Skeletal muscle satellite cell (primary cell): ENCODE data around the gene ACCS.

ENCODE experiments used
- H3K27me3 ChIP-seq: 2 replicates; pipeline ENCODE4 v1.7.0; 2013; ENCODE audit warnings: low read length; ENCODE audit not compliant: control insufficient read depth, insufficient read depth
- H3K36me3 ChIP-seq: 2 replicates; pipeline ENCODE4 v1.7.0; 2013; ENCODE audit warnings: mild to moderate bottlenecking, control low read depth, low read length; ENCODE audit not compliant: insufficient read depth
- H3K4me1 ChIP-seq: 2 replicates; pipeline ENCODE4 v1.7.0; 2013; ENCODE audit warnings: low read length; ENCODE audit not compliant: control insufficient read depth, insufficient read depth
- H3K4me2 ChIP-seq: 2 replicates; pipeline ENCODE4 v1.7.0; 2013; ENCODE audit warnings: mild to moderate bottlenecking, low read length
- H3K4me3 ChIP-seq: 2 replicates; pipeline ENCODE4 v1.7.0; 2013; ENCODE audit warnings: low read length
- H3K9ac ChIP-seq: 2 replicates; pipeline ENCODE4 v1.7.0; 2013; ENCODE audit warnings: mild to moderate bottlenecking, low read depth, low read length, moderate library complexity
- H3K9me3 ChIP-seq: replicated peaks from 2 replicates; pipeline ENCODE4 v1.7.0; 2013; ENCODE audit warnings: mild to moderate bottlenecking, control low read depth, low read length

Gene ACCS

DNA sequence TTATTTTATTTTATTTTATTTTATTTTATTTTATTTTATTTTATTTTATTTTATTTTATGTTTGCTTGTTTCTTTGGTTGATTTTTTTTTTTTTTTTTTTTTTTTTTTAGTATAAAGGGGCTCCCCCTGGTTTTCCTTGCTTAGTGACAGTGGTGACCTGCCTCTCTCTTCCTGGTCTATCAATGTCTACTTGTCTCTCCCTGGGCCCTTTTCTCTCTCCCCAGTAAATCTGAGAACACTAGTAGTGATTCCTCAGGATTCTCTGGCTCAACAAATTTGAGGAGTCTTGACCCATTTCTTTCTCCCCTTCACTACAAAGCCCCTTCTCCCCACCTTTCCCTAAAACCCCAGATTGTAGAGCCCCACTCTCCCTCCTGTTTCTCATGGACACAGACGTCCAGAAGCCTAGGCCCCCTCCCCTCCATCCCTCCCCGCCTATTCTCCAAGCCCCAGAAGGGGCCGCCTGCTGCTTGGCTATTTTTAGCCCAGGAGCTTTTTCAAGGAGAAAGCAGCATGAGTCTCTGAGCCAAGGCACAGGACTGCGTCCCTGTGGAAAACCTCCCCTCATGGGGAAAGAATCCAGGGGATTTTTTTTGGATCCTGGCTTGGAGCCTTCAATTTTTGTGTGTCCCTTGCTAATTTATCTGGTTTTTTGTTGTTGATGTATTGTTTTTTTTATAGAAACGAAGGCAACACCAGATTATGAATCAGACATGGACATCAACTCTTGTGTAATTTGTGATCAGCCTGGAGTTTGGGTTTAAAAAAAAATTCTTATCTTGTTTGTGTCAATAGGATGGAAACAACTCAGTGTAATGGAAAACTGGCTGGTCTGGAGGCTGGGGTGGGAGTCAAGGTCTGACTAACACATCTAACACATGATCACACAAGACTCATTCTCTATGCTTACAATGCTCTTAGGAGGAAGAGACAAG lies 35.8 kb upstream of the ACCS start:
- Histone ChIP-seq H3K4me3 (no peak overlapping the region), H3K27me3 (peaks cover 56% of the 10 kb centered on the region), H3K9me3 (peaks cover 5% of the 10 kb centered on the region), H3K9ac (no peak overlapping the region), H3K4me1 (peaks cover 22% of the 10 kb centered on the region), H3K36me3 (no peaks in the 10 kb centered on the region), H3K4me2 (no peak overlapping the region)

DNA sequence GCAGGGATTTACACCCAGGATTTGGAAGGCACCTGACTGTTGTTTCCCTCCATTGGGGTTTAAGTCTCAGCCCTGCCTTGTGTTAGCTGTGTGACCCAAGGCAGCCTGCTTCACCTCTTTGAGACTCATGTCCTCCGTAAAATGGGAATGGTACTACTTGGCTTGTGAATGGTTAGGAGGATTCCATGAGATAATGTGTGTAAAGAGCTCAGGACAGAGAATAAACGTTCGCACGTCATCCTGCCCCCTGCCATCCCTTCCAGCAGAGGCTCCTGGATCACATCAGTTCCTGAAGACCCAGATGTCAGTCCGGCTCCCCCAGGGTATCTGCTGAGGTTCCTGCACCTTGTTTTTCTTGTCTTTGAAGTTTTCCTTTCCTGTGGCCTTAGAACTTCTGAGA lies 35.1 kb upstream of the ACCS start:
- peaks cover 53% of the 10 kb centered on the region for H3K27me3 ChIP-seq

GRCh38 chr11:44031549-44031948 lies 34.5 kb upstream of the ACCS start:
- Histone ChIP-seq H3K4me3 (no peak overlapping the region), H3K36me3 (no peaks in the 10 kb centered on the region), H3K4me1 (peaks cover 22% of the 10 kb centered on the region), H3K27me3 (peaks cover 50% of the 10 kb centered on the region), H3K9me3 (no peaks in the 10 kb centered on the region), H3K9ac (no peak overlapping the region), H3K4me2 (no peak overlapping the region)

More for the DNA sequence above, 35.1 kb upstream of the ACCS start:
- Histone ChIP-seq H3K9me3 (no peaks in the 10 kb centered on the region), H3K4me1 (peaks cover 22% of the 10 kb centered on the region), H3K4me2 (no peak overlapping the region), H3K36me3 (no peaks in the 10 kb centered on the region), H3K9ac (no peak overlapping the region), H3K4me3 (no peak overlapping the region)

- Histone ChIP-seq H3K4me1 (peaks cover 22% of the 10 kb centered on the region), H3K9ac (no peak overlapping the region)
These were observed 33.6 kb upstream of the ACCS start for GRCh38 chr11:44032299-44033085.

DNA sequence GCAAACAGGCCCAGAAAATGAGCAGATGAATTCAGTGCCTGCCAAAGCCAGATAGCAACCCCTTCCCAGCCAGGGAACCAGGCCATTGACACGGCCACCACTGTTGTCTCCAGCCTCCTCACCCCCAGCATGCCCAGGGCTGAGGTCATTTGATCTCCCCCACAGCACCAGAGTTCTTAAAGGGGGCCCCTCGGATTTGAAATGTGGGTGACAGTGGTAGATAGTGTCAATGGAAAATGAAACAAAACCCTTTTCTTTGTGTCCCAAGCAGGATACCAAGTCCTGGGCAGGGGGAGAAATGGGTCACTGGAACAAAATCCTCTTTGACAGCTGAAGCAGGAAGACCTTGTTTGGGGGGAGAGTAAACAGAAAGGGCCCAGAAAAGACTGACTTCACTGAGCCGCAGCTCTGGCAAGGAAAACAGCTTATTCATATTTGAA lies 32.6 kb upstream of the ACCS start:
- Histone ChIP-seq H3K27me3 (peaks cover 49% of the 10 kb centered on the region), H3K9ac (no peak overlapping the region), H3K4me2 (no peak overlapping the region), H3K4me3 (no peak overlapping the region), H3K9me3 (no peaks in the 10 kb centered on the region), H3K4me1 (peaks cover 22% of the 10 kb centered on the region), H3K36me3 (no peaks in the 10 kb centered on the region)

More at GRCh38 chr11:44032299-44033085, 33.6 kb upstream of the ACCS start:
- Histone ChIP-seq H3K4me3 (no peak overlapping the region), H3K27me3 (peaks cover 48% of the 10 kb centered on the region), H3K36me3 (no peaks in the 10 kb centered on the region), H3K9me3 (no peaks in the 10 kb centered on the region), H3K4me2 (peak overlapping the region; percentile 1)

DNA sequence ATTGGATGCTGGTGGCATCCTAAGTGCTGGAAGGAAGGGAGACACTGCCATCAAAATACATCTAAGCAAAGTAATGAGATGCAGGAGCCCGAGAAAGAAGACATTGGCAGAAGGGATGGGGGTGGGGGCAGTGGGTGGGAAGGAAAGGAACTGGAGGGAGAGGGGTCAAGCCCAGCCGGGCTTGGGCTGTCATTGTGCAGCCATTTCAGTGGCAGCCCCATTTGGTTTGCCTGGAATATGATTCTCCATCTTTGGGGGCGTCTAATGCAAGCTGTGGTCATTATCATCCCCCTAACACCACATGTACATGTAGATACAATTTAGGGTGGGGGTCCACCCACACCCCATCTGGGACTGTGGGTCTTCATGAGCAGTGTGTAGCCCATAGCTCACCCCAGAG lies 32.2 kb upstream of the ACCS start:
- H3K9ac ChIP-seq: no peak overlapping the region
- H3K4me1 ChIP-seq: peaks cover 22% of the 10 kb centered on the region
- H3K9me3 ChIP-seq: no peaks in the 10 kb centered on the region
- no peak overlapping the region for H3K4me2 ChIP-seq
- H3K27me3 ChIP-seq: peaks cover 47% of the 10 kb centered on the region
- no peaks in the 10 kb centered on the region for H3K36me3 ChIP-seq
- H3K4me3 ChIP-seq: no peak overlapping the region

DNA sequence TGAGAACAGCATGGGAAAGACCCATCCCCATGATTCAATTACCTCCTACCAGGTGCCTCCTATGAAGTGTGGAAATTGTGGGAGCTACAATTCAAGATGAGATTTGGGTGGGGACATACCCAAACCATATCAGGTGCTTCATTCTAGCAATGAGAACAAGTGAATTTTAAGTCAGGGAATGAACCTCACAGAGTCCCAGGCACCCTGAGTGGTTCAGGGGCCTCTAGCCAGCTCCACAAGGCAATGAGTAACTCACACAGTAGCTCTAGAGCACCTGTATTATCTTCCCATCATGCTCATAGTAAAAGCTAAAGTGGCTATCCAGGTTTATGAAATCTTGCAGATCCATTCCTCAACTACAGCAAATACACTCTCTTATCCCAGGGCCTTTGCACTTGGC lies 31.4 kb upstream of the ACCS start:
- H3K4me1 ChIP-seq: peaks cover 22% of the 10 kb centered on the region
- no peak overlapping the region for H3K4me2 ChIP-seq
- H3K9ac ChIP-seq: no peak overlapping the region
- no peaks in the 10 kb centered on the region for H3K9me3 ChIP-seq
- no peak overlapping the region for H3K4me3 ChIP-seq
- no peaks in the 10 kb centered on the region for H3K36me3 ChIP-seq
- H3K27me3 ChIP-seq: peaks cover 45% of the 10 kb centered on the region

DNA sequence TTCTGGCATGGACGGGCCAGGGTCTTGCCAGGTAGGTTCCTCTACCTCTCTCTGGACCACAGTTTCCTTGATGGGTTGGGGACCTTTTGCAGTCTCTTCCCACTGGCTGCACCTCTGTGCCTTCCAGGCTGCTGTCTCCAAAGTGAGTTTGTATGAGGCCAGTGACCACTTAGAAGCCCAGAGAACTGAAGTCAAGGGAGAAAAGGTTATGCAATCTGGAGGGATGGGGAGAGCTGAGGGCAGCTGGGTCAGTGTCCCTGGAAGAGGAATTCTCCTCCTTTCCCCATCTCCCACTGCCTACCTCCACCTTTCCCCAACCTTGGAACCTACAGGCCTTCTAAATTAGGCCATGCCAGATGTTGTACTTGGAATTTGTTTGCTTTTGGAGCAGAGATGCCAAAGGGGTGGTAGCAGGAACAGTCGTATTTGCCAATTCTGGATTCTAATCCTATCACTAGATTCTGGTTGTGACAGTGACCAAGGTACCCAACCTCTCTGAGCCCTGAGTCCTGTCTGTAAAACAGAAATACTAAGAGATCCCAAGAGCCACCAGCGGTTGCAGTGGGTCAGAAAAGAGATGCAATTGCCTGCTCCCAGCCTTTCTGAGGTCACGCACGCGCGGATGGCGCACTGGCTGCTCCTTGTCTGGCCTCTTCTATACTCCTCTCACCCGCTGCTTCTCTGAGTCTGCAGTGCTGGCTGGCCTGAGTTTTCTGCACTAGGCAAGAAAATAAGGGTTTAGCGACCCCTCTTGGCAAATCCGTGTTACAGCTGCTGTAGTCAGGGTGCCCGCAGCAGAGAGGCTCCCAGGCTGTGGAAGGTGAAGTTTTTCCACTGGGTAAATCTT lies 29.0 kb upstream of the ACCS start:
- Histone ChIP-seq H3K9ac (no peak overlapping the region), H3K4me1 (peaks cover 11% of the 10 kb centered on the region), H3K4me3 (no peak overlapping the region), H3K36me3 (no peaks in the 10 kb centered on the region), H3K27me3 (peaks cover 34% of the 10 kb centered on the region), H3K4me2 (no peak overlapping the region), H3K9me3 (no peaks in the 10 kb centered on the region)

- Histone ChIP-seq H3K4me2 (no peak overlapping the region), H3K4me3 (no peak overlapping the region), H3K9me3 (no peaks in the 10 kb centered on the region), H3K4me1 (peaks cover 5% of the 10 kb centered on the region), H3K36me3 (no peaks in the 10 kb centered on the region), H3K9ac (no peak overlapping the region), H3K27me3 (peaks cover 29% of the 10 kb centered on the region)
These were observed 28.4 kb upstream of the ACCS start for GRCh38 chr11:44037658-44037998.

DNA sequence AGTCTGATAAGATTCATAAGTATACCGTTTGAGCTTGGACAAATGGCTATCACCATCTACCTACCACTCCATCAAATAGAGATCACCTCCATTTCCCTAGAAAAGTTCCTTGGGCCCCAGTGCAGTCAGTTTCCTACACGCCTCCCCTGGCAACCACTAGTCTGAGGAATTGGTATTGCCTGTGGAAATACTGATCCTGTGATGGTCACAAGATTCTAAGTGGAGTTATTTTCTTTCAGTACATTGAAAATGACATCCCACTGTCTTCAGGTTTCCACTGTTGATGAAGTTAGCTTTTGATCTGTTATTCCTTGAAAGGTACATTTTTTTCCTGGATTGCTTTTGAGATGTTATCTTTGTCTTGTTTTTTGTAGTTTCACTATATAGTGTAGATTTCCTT lies 22.9 kb upstream of the ACCS start:
- Histone ChIP-seq H3K9ac (no peak overlapping the region), H3K9me3 (no peaks in the 10 kb centered on the region), H3K4me1 (no peaks in the 10 kb centered on the region), H3K36me3 (no peaks in the 10 kb centered on the region), H3K27me3 (peaks cover 58% of the 10 kb centered on the region), H3K4me3 (no peak overlapping the region), H3K4me2 (no peak overlapping the region)

- no peaks in the 10 kb centered on the region for H3K36me3 ChIP-seq
- peaks cover 48% of the 10 kb centered on the region for H3K27me3 ChIP-seq
- no peaks in the 10 kb centered on the region for H3K9me3 ChIP-seq
- H3K4me2 ChIP-seq: no peak overlapping the region
- H3K9ac ChIP-seq: no peak overlapping the region
- no peaks in the 10 kb centered on the region for H3K4me1 ChIP-seq
- H3K4me3 ChIP-seq: no peak overlapping the region
These were observed 19.9 kb upstream of the ACCS start for GRCh38 chr11:44046182-44046581.
